Esophagus muscularis mucosa (tissue), 4 donors: ENCODE data around the gene MUC20.
"Not testable (repeated sequence)": the region's sequence is repeated elsewhere in the genome, so short reads cannot be mapped to it uniquely, and the experiment has no call there.

ENCODE experiments used
- EP300 ChIP-seq: sonication (generic); formaldehyde crosslinking; IDR thresholded peaks from one replicate; pipeline ENCODE4 v1.6.1; 2017; ENCODE audit warnings: antibody characterized with exemption
- POLR2A ChIP-seq: fragments of 450-650 bp; IDR thresholded peaks from one replicate; pipeline ENCODE4 v1.6.1; 2017; ENCODE audit warnings: antibody characterized with exemption, moderate library complexity, mild to moderate bottlenecking, low read depth
- TF ChIP-seq, protein P1 (sequence below), 3 experiments: fragments of 200-600 bp in 2 of 3; fragments of 450-650 bp in 1 of 3; sonication (generic) in 2 of 3; IDR thresholded peaks; one replicate each; pipeline ENCODE4 v1.5.1; 2017 to 2019; ENCODE audit warnings: antibody characterized with exemption in 3 of 3, mild to moderate bottlenecking in 2 of 3, moderate library complexity in 1 of 3

DNA sequence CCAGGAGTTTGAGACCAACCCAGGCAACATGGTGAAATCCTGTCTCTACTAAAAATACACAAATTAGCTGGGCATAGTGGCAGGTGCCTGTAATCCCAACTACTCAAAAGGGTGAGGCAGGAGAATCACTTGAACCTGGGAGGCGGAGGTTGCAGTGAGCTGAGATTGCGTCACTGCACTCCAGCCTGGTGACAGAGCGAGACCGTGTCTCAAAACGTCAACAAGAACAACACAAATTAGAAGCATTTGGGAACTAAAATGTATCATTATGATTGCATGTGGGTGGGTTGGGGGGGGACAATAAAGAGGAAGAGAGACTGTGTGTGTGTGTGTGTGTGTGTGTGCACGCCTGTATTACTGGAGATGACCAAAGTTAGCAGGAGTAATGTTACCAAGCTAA, 17.0 kb downstream of the MUC20 start:
- TF ChIP-seq POLR2A, EP300: not testable (repeated sequence)
- TF ChIP-seq, protein P1, sequence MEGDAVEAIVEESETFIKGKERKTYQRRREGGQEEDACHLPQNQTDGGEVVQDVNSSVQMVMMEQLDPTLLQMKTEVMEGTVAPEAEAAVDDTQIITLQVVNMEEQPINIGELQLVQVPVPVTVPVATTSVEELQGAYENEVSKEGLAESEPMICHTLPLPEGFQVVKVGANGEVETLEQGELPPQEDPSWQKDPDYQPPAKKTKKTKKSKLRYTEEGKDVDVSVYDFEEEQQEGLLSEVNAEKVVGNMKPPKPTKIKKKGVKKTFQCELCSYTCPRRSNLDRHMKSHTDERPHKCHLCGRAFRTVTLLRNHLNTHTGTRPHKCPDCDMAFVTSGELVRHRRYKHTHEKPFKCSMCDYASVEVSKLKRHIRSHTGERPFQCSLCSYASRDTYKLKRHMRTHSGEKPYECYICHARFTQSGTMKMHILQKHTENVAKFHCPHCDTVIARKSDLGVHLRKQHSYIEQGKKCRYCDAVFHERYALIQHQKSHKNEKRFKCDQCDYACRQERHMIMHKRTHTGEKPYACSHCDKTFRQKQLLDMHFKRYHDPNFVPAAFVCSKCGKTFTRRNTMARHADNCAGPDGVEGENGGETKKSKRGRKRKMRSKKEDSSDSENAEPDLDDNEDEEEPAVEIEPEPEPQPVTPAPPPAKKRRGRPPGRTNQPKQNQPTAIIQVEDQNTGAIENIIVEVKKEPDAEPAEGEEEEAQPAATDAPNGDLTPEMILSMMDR (IDR thresholded peaks at IDR 0.05): not testable (repeated sequence)
